Astrocyte of the spinal cord (primary cell): ENCODE measurements around the gene DCLK1.
"Not testable (repeated sequence)": the region's sequence is repeated elsewhere in the genome, so short reads cannot be mapped to it uniquely, and the experiment has no call there.

ENCODE experiments used
- DNase-seq: peaks from one replicate; pipeline ENCODE4 v3.0.0; 2011; ENCODE audit warnings: low read depth, low spot score
- H3K4me3 ChIP-seq: 2 replicates; pipeline ENCODE4 v1.5.1; 2011; ENCODE audit warnings: low read depth, mild to moderate bottlenecking, low read length, moderate library complexity
- CTCF ChIP-seq: IDR thresholded peaks from 2 replicates; pipeline ENCODE4 v1.5.1; 2012; ENCODE audit warnings: low read depth, mild to moderate bottlenecking, low read length, inconsistent platforms
- in situ Hi-C: cut with HindIII; loops from 2 replicates; pipeline ENCODE4 v1.10.0; 2017; ENCODE audit warnings: low sequenced_read_pairs

DCLK1 gene

DNA sequence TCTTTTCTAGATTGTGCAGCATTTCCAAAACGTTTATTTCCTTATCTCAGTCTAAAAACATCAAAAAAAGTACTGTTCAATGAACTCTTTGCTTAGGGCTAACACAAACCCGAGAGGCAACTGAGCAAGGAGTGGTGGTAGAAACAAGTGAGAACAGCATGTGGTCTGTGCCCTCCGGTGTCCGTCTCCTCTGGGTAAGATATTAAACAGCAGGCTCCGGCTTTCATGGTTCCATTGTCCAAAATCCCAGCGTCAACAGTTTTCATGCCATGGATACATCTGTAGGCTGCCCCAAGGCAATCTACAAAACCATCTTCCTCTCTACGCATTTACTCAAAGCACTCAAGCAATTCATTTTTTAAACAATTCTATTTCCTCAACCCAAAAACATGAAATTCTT lies 22.8 kb downstream of the DCLK1 start:
- no peak overlapping the region for H3K4me3 ChIP-seq
- TF ChIP-seq CTCF, result no peak
- in situ Hi-C loops, result no loop called here
- no peak for DNase-seq

- TF ChIP-seq CTCF, result no peak
- in situ Hi-C loops, result no loop called here
- no peak overlapping the region for H3K4me3 ChIP-seq
- no peak for DNase-seq
Observed at GRCh38 chr13:36107521-36107920, 23.7 kb downstream of the DCLK1 start.

DNA sequence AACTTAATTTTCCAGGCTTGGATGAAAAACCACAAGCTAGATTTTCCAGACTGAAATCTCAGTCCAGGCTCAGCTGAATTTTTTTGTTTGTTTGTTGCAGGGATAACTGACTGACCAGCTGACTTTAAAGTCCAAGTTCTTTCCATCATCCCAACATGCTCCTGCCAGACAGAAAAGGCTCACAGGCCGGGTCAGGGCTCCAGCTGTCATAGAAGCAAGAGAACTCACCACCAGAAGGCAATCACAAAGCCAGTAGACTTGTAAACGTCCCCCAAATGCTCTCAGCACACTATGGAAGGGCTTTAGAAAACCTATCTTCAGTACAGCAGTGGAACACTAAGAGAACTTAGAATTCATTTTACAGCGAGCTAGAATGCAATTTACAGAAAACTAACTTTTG lies 25.5 kb downstream of the DCLK1 start:
- no peak for DNase-seq
- TF ChIP-seq CTCF, result no peak
- no peak overlapping the region for H3K4me3 ChIP-seq
- in situ Hi-C loops, result no loop called here

DNA sequence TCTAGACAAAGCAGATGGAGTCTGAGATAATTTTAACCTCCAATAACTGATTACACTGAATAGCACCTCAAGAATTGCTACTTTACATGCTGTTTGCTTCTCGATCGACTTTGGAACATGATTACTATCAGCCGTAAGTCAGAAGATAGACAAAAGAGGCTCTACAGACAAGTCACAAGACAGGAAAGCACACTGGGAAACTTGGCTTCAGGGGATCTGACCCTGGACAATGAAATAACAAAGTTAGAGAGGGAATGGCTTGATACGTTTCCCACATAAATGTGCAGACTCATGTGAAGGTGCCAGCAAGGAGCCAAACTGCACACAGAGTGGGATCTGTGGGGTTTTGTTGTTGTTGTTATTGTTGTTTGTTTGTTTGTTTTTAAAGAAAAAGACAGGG lies 28.5 kb downstream of the DCLK1 start:
- no peak overlapping the region for H3K4me3 ChIP-seq
- in situ Hi-C loops, result no loop called here
- no peak for DNase-seq
- no peak for TF ChIP-seq CTCF

DNA sequence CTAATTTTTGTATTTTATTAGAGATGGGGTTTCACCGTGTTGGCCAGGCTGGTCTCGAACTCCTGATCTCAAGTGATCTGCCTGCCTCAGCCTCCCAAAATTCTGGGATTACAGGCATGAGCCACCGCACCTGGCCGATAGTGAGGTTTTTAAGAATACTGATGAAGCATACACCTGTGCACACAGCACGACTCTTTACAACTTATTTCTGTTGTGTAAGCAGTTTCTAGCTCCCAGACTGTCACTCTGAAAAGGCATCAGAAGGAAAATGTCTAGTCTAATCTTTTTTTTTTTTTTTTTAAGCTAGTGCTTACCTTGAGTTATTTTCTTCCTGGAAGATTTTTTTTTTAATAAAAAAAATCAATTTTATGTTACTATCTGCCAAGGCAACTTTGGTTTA lies 29.3 kb downstream of the DCLK1 start:
- in situ Hi-C loops, DNase-seq, H3K4me3 ChIP-seq: not testable (repeated sequence)

- no peak for DNase-seq
- TF ChIP-seq CTCF, result no peak
- in situ Hi-C loops, result no loop called here
- no peak overlapping the region for H3K4me3 ChIP-seq
Observed at GRCh38 chr13:36101157-36101556, 30.0 kb downstream of the DCLK1 start.

GRCh38 chr13:36098080-36098479 lies 33.1 kb downstream of the DCLK1 start:
- TF ChIP-seq CTCF, result no peak
- H3K4me3 ChIP-seq, result no peak overlapping the region
- no peak for DNase-seq
- in situ Hi-C loops, result no loop called here
